Activated naive CD8-positive, alpha-beta T cell treated with anti-CD3 and anti-CD28 coated beads, Interleukin-2, amount 10 ng/mL, durations not matched to agents 7 days and 5 days (primary cell): ENCODE data around the gene AIFM3. TPM values are rescaled to one million over a fixed set of nuclear protein-coding genes. Genes with fewer than 3 reads are reported as not detected.
A peak's percentile ranks its signal among the peaks of the same experiment; 100 is the strongest.

ENCODE experiments used
- ATAC-seq: fragments of 150-1000 bp; cut with Tn5 transposase; one replicate; pipeline ENCODE4 v1.10.0; 2021; ENCODE audit warnings: low read depth, moderate library complexity
- POLR2A ChIA-PET: fragments of 350-600 bp; sonication (Branson Sonifier 250); formaldehyde crosslinking; loops from one replicate; lab custom pipeline; 2021; ENCODE audit warnings: antibody characterized with exemption; lab: Charles Lee
- DNase-seq: peaks from one replicate; pipeline ENCODE4 v3.0.0; 2021
- H3K27ac Mint-ChIP-seq: one replicate; pipeline ENCODE4 v1.8.0; 2022; ENCODE audit warnings: mild to moderate bottlenecking, mixed read lengths
- H3K27me3 Mint-ChIP-seq: one replicate; pipeline ENCODE4 v1.8.0; 2022; ENCODE audit warnings: mild to moderate bottlenecking, moderate library complexity, mixed read lengths
- H3K36me3 Mint-ChIP-seq: one replicate; pipeline ENCODE4 v1.8.0; 2021; ENCODE audit warnings: mild to moderate bottlenecking, mixed read lengths
- H3K4me1 Mint-ChIP-seq: one replicate; pipeline ENCODE4 v1.8.0; 2021; ENCODE audit warnings: mixed read lengths
- H3K4me3 Mint-ChIP-seq: one replicate; pipeline ENCODE4 v1.8.0; 2022; ENCODE audit warnings: mild to moderate bottlenecking, moderate library complexity, mixed read lengths
- H3K9me3 Mint-ChIP-seq: one replicate; pipeline ENCODE4 v1.8.0; 2021; ENCODE audit warnings: mixed read lengths
- total RNA-seq, 2 experiments: library from RNA; stranded (reverse); gene quantifications; one replicate each; pipeline ENCODE4 v1.2.3, GENCODE V29; 2021

AIFM3 gene
- total RNA-seq, 2 experiments from 2014 or later = 0.37 to 0.94 TPM

- no peak for ATAC-seq
- POLR2A ChIA-PET = no interaction called here
- no peaks in the 10 kb centered on the region for H3K27me3 Mint-ChIP-seq
Measured at GRCh38 chr22:20977516-20978170, 10.6 kb downstream of the AIFM3 start.

GRCh38 chr22:20978419-20978818 lies 11.4 kb downstream of the AIFM3 start:
- DNase-seq (no peak), ATAC-seq (no peak)
- Mint-ChIP-seq H3K36me3 (peaks cover 2% of the 10 kb centered on the region), H3K27me3 (no peaks in the 10 kb centered on the region), H3K9me3 (peaks cover 6% of the 10 kb centered on the region), H3K4me1 (peaks cover 26% of the 10 kb centered on the region), H3K4me3 (no peak overlapping the region), H3K27ac (no peak overlapping the region)
- POLR2A ChIA-PET = no interaction called here

More at GRCh38 chr22:20977516-20978170, 10.6 kb downstream of the AIFM3 start:
- no peak overlapping the region for H3K27ac Mint-ChIP-seq
- H3K4me3 Mint-ChIP-seq = no peak overlapping the region
- DNase-seq = no peak
- H3K36me3 Mint-ChIP-seq = peaks cover 2% of the 10 kb centered on the region
- H3K4me1 Mint-ChIP-seq = peaks cover 20% of the 10 kb centered on the region
- peaks cover 6% of the 10 kb centered on the region for H3K9me3 Mint-ChIP-seq

GRCh38 chr22:20979243-20979809 lies 12.3 kb downstream of the AIFM3 start:
- H3K4me3 Mint-ChIP-seq = peak overlapping the region; percentile 63
- H3K27me3 Mint-ChIP-seq = no peaks in the 10 kb centered on the region
- H3K4me1 Mint-ChIP-seq = peaks cover 30% of the 10 kb centered on the region
- POLR2A ChIA-PET = interaction anchor here (0.5 kb wide), 1 partner anchor 29 kb away, joined by 3 read pairs; no protein-coding TSS in a partner anchor
- H3K36me3 Mint-ChIP-seq = peaks cover 4% of the 10 kb centered on the region
- peak; percentile 61 for DNase-seq
- H3K9me3 Mint-ChIP-seq = peaks cover 6% of the 10 kb centered on the region
- H3K27ac Mint-ChIP-seq = peak overlapping the region; percentile 72
- peak; percentile 58 for ATAC-seq

GRCh38 chr22:20979940-20980453 lies 12.9 kb downstream of the AIFM3 start:
- Mint-ChIP-seq H3K27me3 (no peaks in the 10 kb centered on the region), H3K9me3 (peaks cover 6% of the 10 kb centered on the region), H3K4me1 (peaks cover 30% of the 10 kb centered on the region), H3K4me3 (peak overlapping the region; percentile 2), H3K36me3 (peaks cover 4% of the 10 kb centered on the region), H3K27ac (no peak overlapping the region)
- DNase-seq = no peak
- no peak for ATAC-seq
- POLR2A ChIA-PET = interaction anchor here (0.5 to 2.9 kb wide), 2 partner anchors 20 to 28 kb away, joined by 3 to 23 read pairs; no protein-coding TSS in a partner anchor

DNA sequence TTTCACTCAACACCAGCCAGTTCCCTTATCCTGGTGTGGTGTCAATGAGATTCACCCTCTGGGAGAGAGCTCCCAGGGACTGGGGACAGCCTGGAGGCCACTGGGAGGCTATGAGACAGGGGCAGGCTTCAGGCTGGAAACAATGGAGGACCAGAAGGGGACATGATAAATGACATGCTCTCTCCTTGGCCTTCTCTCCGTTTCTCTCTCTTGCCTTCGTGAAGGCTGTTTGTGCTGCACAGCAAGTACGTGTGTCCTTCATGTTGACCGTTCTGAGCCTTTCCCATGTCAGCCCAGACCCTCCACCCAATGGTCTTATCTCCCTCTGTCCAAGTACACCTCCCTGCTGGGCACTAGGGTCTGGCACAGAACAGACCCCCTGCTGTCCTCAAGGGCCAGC lies 13.5 kb downstream of the AIFM3 start:
- Mint-ChIP-seq H3K27ac (no peak overlapping the region), H3K4me1 (peaks cover 30% of the 10 kb centered on the region), H3K9me3 (peaks cover 6% of the 10 kb centered on the region), H3K36me3 (peaks cover 4% of the 10 kb centered on the region), H3K27me3 (no peaks in the 10 kb centered on the region), H3K4me3 (no peak overlapping the region)
- no peak for ATAC-seq
- POLR2A ChIA-PET = interaction anchor here (2.2 to 2.9 kb wide), 2 partner anchors 19 to 23 kb away, joined by 6 to 23 read pairs; no protein-coding TSS in a partner anchor
- no peak for DNase-seq

DNA sequence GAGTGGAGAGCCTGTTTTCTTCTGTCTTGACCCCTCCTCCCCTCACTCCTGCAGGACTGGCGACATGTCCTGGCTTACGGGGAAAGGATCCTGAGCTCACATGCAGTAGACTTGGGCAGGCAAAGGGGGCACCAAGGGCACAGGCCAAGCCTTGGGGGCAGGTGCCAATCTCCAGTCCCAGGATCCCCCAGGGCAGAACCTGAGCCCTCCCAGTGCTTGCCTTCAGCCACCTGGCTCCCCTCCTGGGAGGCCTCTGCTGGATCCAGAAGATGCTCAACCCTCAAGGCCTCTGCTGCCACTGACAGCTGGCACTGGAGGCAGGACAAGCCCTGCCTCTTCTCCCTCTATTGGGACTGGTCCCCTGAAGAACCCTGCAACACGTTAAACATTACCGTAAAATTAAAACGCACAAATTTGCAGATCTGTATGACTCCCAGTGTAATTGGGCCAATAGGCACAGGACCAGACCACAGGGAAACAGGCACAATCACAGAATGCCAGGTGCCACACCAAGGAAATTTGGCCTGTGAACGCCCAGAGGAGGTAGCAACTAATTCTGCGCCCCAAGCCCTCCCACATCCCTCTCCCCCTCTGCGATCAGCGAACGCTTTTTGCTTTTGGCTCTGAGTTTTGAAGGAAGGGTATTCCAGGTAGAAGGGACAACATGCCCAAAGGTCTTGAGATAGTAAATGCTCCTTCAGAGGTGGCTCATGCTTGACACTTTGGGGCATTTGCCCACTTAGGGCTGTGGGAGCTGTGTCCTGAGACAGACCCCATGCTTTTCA lies 14.1 kb downstream of the AIFM3 start:
- Mint-ChIP-seq H3K4me3 (peak overlapping the region; percentile 99), H3K4me1 (peaks cover 30% of the 10 kb centered on the region), H3K36me3 (peaks cover 4% of the 10 kb centered on the region), H3K27ac (peak overlapping the region; percentile 89), H3K27me3 (no peaks in the 10 kb centered on the region), H3K9me3 (peaks cover 6% of the 10 kb centered on the region)
- POLR2A ChIA-PET = interaction anchor here (2.2 to 2.9 kb wide), 4 partner anchors 10 to 24 kb away, joined by 6 to 23 read pairs (median 14); partner anchors contain the start of gene THAP7
- DNase-seq (no peak), ATAC-seq (no peak)

GRCh38 chr22:20981787-20982562 lies 14.9 kb downstream of the AIFM3 start, which contains the start of gene LZTR1:
Gene LZTR1, plus strand, starts transcription at chr22:20982297. Its CDS starts 75 bp downstream, at chr22:20982372.
- peaks cover 30% of the 10 kb centered on the region for H3K4me1 Mint-ChIP-seq

GRCh38 chr22:20982563-20982882 lies 15.5 kb downstream of the AIFM3 start:
- ATAC-seq (peak; percentile 8), DNase-seq (no peak)
- peaks cover 8% of the 10 kb centered on the region for H3K36me3 Mint-ChIP-seq
- POLR2A ChIA-PET = interaction anchor here (1.0 to 2.9 kb wide), 7 partner anchors 9 to 647 kb away, joined by 3 to 23 read pairs (median 6); partner anchors contain the start of gene THAP7
- H3K27ac Mint-ChIP-seq = peak overlapping the region; percentile 89
- H3K4me3 Mint-ChIP-seq = peak overlapping the region; percentile 99
- peaks cover 6% of the 10 kb centered on the region for H3K9me3 Mint-ChIP-seq
- H3K4me1 Mint-ChIP-seq = peaks cover 30% of the 10 kb centered on the region
- no peaks in the 10 kb centered on the region for H3K27me3 Mint-ChIP-seq

More at GRCh38 chr22:20981787-20982562, 14.9 kb downstream of the AIFM3 start, which contains the start of gene LZTR1:
- ATAC-seq (peak; percentile 79), DNase-seq (peak; percentile 87)
- peaks cover 6% of the 10 kb centered on the region for H3K9me3 Mint-ChIP-seq
- H3K27me3 Mint-ChIP-seq = no peaks in the 10 kb centered on the region
- peaks cover 8% of the 10 kb centered on the region for H3K36me3 Mint-ChIP-seq
- peak within 1 kb of the TSS; percentile 99 for H3K4me3 Mint-ChIP-seq
- H3K27ac Mint-ChIP-seq = peak within 1 kb of the TSS; percentile 89
- POLR2A ChIA-PET = interaction anchor here (1.0 to 2.9 kb wide), 7 partner anchors 9 to 647 kb away, joined by 3 to 23 read pairs (median 6); partner anchors contain the start of gene THAP7

GRCh38 chr22:20983081-20983771 lies 16.2 kb downstream of the AIFM3 start:
- no peak for DNase-seq
- H3K4me1 Mint-ChIP-seq = peaks cover 30% of the 10 kb centered on the region
- peak overlapping the region; percentile 89 for H3K27ac Mint-ChIP-seq
- peaks cover 6% of the 10 kb centered on the region for H3K9me3 Mint-ChIP-seq
- ATAC-seq = no peak
- H3K27me3 Mint-ChIP-seq = no peaks in the 10 kb centered on the region
- H3K36me3 Mint-ChIP-seq = peaks cover 8% of the 10 kb centered on the region
- peak overlapping the region; percentile 99 for H3K4me3 Mint-ChIP-seq
- POLR2A ChIA-PET = interaction anchor here (2.2 to 2.9 kb wide), 3 partner anchors 8 to 20 kb away, joined by 9 to 23 read pairs (median 18); partner anchors contain the start of gene THAP7

DNA sequence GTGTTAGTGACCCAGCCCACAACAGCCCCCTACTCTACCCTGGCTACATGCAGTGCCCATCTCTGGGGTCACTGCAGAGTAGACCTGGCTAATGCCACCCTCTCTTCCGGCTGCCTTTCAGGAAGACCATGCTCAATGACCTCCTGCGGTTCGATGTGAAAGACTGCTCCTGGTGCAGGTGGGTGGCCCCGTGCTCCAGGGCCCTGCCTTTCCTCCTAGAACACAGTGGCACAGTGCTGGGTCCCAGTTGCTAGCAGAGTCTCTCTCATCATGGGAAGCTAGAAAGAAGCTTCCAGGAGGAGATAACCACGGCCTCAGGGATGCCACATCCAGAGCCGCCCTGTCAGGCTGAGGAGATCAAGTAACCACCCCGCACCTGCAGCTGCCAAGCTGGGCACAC lies 18.7 kb downstream of the AIFM3 start:
- H3K27ac Mint-ChIP-seq = no peak overlapping the region
- no peaks in the 10 kb centered on the region for H3K27me3 Mint-ChIP-seq
- no peaks in the 10 kb centered on the region for H3K9me3 Mint-ChIP-seq
- H3K4me3 Mint-ChIP-seq = no peak overlapping the region
- DNase-seq (no peak), ATAC-seq (no peak)
- H3K36me3 Mint-ChIP-seq = peaks cover 5% of the 10 kb centered on the region
- peaks cover 22% of the 10 kb centered on the region for H3K4me1 Mint-ChIP-seq
- POLR2A ChIA-PET = no interaction called here

GRCh38 chr22:20986365-20986764 lies 19.3 kb downstream of the AIFM3 start:
- Mint-ChIP-seq H3K36me3 (peaks cover 5% of the 10 kb centered on the region), H3K9me3 (no peaks in the 10 kb centered on the region), H3K27ac (no peak overlapping the region), H3K27me3 (no peaks in the 10 kb centered on the region), H3K4me1 (peaks cover 17% of the 10 kb centered on the region), H3K4me3 (no peak overlapping the region)
- ATAC-seq (no peak), DNase-seq (no peak)
- POLR2A ChIA-PET = no interaction called here

- H3K4me1 Mint-ChIP-seq = peaks cover 15% of the 10 kb centered on the region
- no peaks in the 10 kb centered on the region for H3K27me3 Mint-ChIP-seq
- POLR2A ChIA-PET = no interaction called here
- no peaks in the 10 kb centered on the region for H3K9me3 Mint-ChIP-seq
- H3K4me3 Mint-ChIP-seq = no peak overlapping the region
- ATAC-seq = no peak
- DNase-seq = no peak
- no peak overlapping the region for H3K27ac Mint-ChIP-seq
- peaks cover 5% of the 10 kb centered on the region for H3K36me3 Mint-ChIP-seq
Measured at GRCh38 chr22:20987375-20987774, 20.3 kb downstream of the AIFM3 start.
